Thoracic aorta (tissue), 2 donors: ENCODE measurements around the gene NPHP4. TPM values are rescaled to one million over a fixed set of nuclear protein-coding genes. Genes with fewer than 3 reads are reported as not detected.

Experiments used
- ATAC-seq: fragments of 150-250 bp; one replicate; pipeline ENCODE4 v1.8.0; 2017; ENCODE audit warnings: low read depth; ENCODE audit not compliant: insufficient number of reproducible peaks, low FRiP score
- DNase-seq: peaks from one replicate; pipeline ENCODE4 v3.0.0-alpha.2; 2020; ENCODE audit warnings: low spot score
- H3K27ac ChIP-seq, 2 donors: fragments of 200-600 bp; sonication (generic); 1 replicate in 1 of 2; 2 replicates in 1 of 2; pipeline ENCODE4 v1.5.1; 2016; ENCODE audit warnings: mild to moderate bottlenecking in 2 of 2, moderate library complexity in 2 of 2
- H3K27me3 ChIP-seq: fragments of 200-600 bp; sonication (generic); replicated peaks from 2 replicates; pipeline ENCODE4 v1.6.0; 2016; ENCODE audit warnings: mild to moderate bottlenecking; ENCODE audit not compliant: insufficient read depth
- H3K36me3 ChIP-seq: fragments of 200-600 bp; sonication (generic); one replicate; pipeline ENCODE4 v1.5.1; 2016
- H3K4me1 ChIP-seq, 2 donors: fragments of 200-600 bp; sonication (generic); 1 replicate in 1 of 2; 2 replicates in 1 of 2; pipeline versions ENCODE4 v1.5.1 to v1.6.0; 2016; ENCODE audit warnings: low read depth in 2 of 2, mild to moderate bottlenecking in 1 of 2; ENCODE audit not compliant: control insufficient read depth in 1 of 2
- H3K4me3 ChIP-seq: fragments of 200-600 bp; sonication (generic); 2 replicates; pipeline ENCODE4 v1.5.1; 2016; ENCODE audit warnings: mild to moderate bottlenecking
- H3K9me3 ChIP-seq: fragments of 200-600 bp; sonication (generic); 2 replicates; pipeline ENCODE4 v1.5.1; 2016
- CTCF ChIP-seq: fragments of 200-600 bp; sonication (generic); IDR thresholded peaks from one replicate; pipeline ENCODE4 v1.5.1; 2019; ENCODE audit warnings: antibody characterized with exemption
- total RNA-seq, 2 donors: library from RNA; depleted of rRNA; stranded (reverse); fragments of >200 nt; gene quantifications; one replicate each; pipeline versions ENCODE4 v1.1.0 to v1.2.3, GENCODE V29; 2016

The NPHP4 gene
- total RNA-seq, 2 donors from 2014 or later: 11.4 to 15.1 TPM

GRCh38 chr1:5913078-5913845, 79.0 kb downstream of the NPHP4 start:
- H3K9me3 ChIP-seq: no peaks in the 10 kb centered on the region
- H3K27me3 ChIP-seq: no peaks in the 10 kb centered on the region
- H3K4me3 ChIP-seq: no peak overlapping the region
- peaks cover 0 to 5% of the 10 kb centered on the region in 2 donors for H3K4me1 ChIP-seq
- TF ChIP-seq CTCF: no peak
- no peak for DNase-seq
- no peaks in the 10 kb centered on the region for H3K36me3 ChIP-seq
- no peak overlapping the region for H3K27ac ChIP-seq
- ATAC-seq: no peak

GRCh38 chr1:5911871-5912271, 80.4 kb downstream of the NPHP4 start:
- no peak for TF ChIP-seq CTCF
- Histone ChIP-seq H3K27me3 (no peaks in the 10 kb centered on the region), H3K4me3 (no peak overlapping the region), H3K27ac (no peak overlapping the region), H3K36me3 (peaks cover under 1% of the 10 kb centered on the region), H3K4me1 (peaks cover 0 to 5% of the 10 kb centered on the region in 2 donors), H3K9me3 (no peaks in the 10 kb centered on the region)
- no peak for DNase-seq
- no peak for ATAC-seq

- no peak for TF ChIP-seq CTCF
- Histone ChIP-seq H3K36me3 (peaks cover 3% of the 10 kb centered on the region), H3K4me3 (no peak overlapping the region), H3K27me3 (no peaks in the 10 kb centered on the region), H3K9me3 (no peaks in the 10 kb centered on the region), H3K27ac (no peak overlapping the region), H3K4me1 (peaks cover 0 to 5% of the 10 kb centered on the region in 2 donors)
- no peak for DNase-seq
- no peak for ATAC-seq
Observed at GRCh38 chr1:5911157-5911556, 81.1 kb downstream of the NPHP4 start.

GRCh38 chr1:5910666-5911065, 81.6 kb downstream of the NPHP4 start:
- no peak for TF ChIP-seq CTCF
- Histone ChIP-seq H3K36me3 (peaks cover 3% of the 10 kb centered on the region), H3K27ac (no peak overlapping the region), H3K4me1 (peaks cover 0 to 3% of the 10 kb centered on the region in 2 donors), H3K4me3 (no peak overlapping the region), H3K27me3 (no peaks in the 10 kb centered on the region), H3K9me3 (no peaks in the 10 kb centered on the region)
- DNase-seq (no peak), ATAC-seq (no peak)

- TF ChIP-seq CTCF: no peak
- peaks cover 5% of the 10 kb centered on the region for H3K36me3 ChIP-seq
- H3K27me3 ChIP-seq: no peaks in the 10 kb centered on the region
Observed at GRCh38 chr1:5910276-5910620, 82.0 kb downstream of the NPHP4 start.

More at GRCh38 chr1:5910276-5910620, 82.0 kb downstream of the NPHP4 start:
- Histone ChIP-seq H3K4me1 (no peaks in the 10 kb centered on the region), H3K9me3 (no peaks in the 10 kb centered on the region), H3K27ac (no peak overlapping the region), H3K4me3 (no peak overlapping the region)
- DNase-seq (no peak), ATAC-seq (no peak)
